NCI-H2029 (cell line): Measurements from ENCODE around the gene ALPL.
A peak's percentile ranks its signal among the peaks of the same experiment; 100 is the strongest.
"Not testable (repeated sequence)": the region's sequence is repeated elsewhere in the genome, so short reads cannot be mapped to it uniquely, and the experiment has no call there.

ENCODE experiments used
- DNase-seq: peaks from one replicate; lab custom pipeline; 2025; lab: John Stamatoyannopoulos, UW

The ALPL gene

GRCh38 chr1:21509351-21510112, at the start of gene ALPL:
ALPL (plus strand) TSS chr1:21509423; CDS start chr1:21554082, 44,659 bp downstream.
- no peak for DNase-seq

GRCh38 chr1:21465127-21465526, 44.1 kb upstream of the ALPL start:
- DNase-seq, result not testable (repeated sequence)

GRCh38 chr1:21467946-21468345, 41.3 kb upstream of the ALPL start:
- not testable (repeated sequence) for DNase-seq

GRCh38 chr1:21468599-21468998, 40.6 kb upstream of the ALPL start:
- no peak for DNase-seq

GRCh38 chr1:21469581-21469980, 39.6 kb upstream of the ALPL start:
- no peak for DNase-seq

- no peak for DNase-seq
These were observed 36.4 kb upstream of the ALPL start for GRCh38 chr1:21472861-21473260.

GRCh38 chr1:21478356-21478755, 30.9 kb upstream of the ALPL start:
- no peak for DNase-seq

- DNase-seq, result not testable (repeated sequence)
These were observed 25.3 kb upstream of the ALPL start for GRCh38 chr1:21483881-21484280.

- no peak for DNase-seq
These were observed 20.1 kb upstream of the ALPL start for GRCh38 chr1:21489146-21489545.

- no peak for DNase-seq
These were observed 18.3 kb upstream of the ALPL start for GRCh38 chr1:21490774-21491487.

GRCh38 chr1:21491488-21492355, 17.5 kb upstream of the ALPL start:
- DNase-seq, result peak; percentile 26

- no peak for DNase-seq
These were observed 16.9 kb upstream of the ALPL start for GRCh38 chr1:21492356-21492625.

- no peak for DNase-seq
These were observed 15.0 kb upstream of the ALPL start for GRCh38 chr1:21494196-21494595.

- no peak for DNase-seq
These were observed 13.9 kb upstream of the ALPL start for GRCh38 chr1:21495225-21495820.

GRCh38 chr1:21496063-21496462, 13.2 kb upstream of the ALPL start:
- no peak for DNase-seq

- DNase-seq, result no peak
These were observed 12.3 kb upstream of the ALPL start for GRCh38 chr1:21496886-21497285.

- no peak for DNase-seq
These were observed 11.7 kb upstream of the ALPL start for GRCh38 chr1:21497466-21498061.

- no peak for DNase-seq
These were observed 9.8 kb upstream of the ALPL start for GRCh38 chr1:21499283-21499950.

- no peak for DNase-seq
These were observed 5.4 kb upstream of the ALPL start for GRCh38 chr1:21503706-21504377.

GRCh38 chr1:21506804-21507203, 2.4 kb upstream of the ALPL start:
- DNase-seq, result no peak
